Right atrium auricular region (tissue), 2 donors: ENCODE measurements around the gene USP33. TPM values are rescaled to one million over a fixed set of nuclear protein-coding genes. Genes with fewer than 3 reads are reported as not detected.

ENCODE experiments used
- DNase-seq: peaks from one replicate; pipeline ENCODE4 v3.0.0-alpha.2; 2019; ENCODE audit warnings: low spot score
- H3K27ac ChIP-seq, 2 donors: fragments of 200-600 bp; sonication (generic); 1 replicate in 1 of 2; 2 replicates in 1 of 2; pipeline ENCODE4 v1.5.1; 2016 to 2019
- H3K27me3 ChIP-seq, 2 donors: fragments of 200-600 bp; sonication (generic); one replicate each; pipeline versions ENCODE4 v1.5.1 to v1.6.0; 2017 to 2019
- H3K36me3 ChIP-seq: fragments of 200-600 bp; sonication (generic); one replicate; pipeline ENCODE4 v1.5.1; 2016
- H3K4me1 ChIP-seq, 2 donors: fragments of 200-600 bp; sonication (generic); one replicate each; pipeline versions ENCODE4 v1.5.1 to v1.6.0; 2017 to 2019
- H3K4me3 ChIP-seq, 2 donors: fragments of 200-600 bp; sonication (generic); 1 replicate in 1 of 2; 2 replicates in 1 of 2; pipeline ENCODE4 v1.5.1; 2017 to 2019; ENCODE audit warnings: mild to moderate bottlenecking in 1 of 2, moderate library complexity in 1 of 2
- H3K9me3 ChIP-seq, 2 donors: fragments of 200-600 bp; sonication (generic); one replicate each; pipeline ENCODE4 v1.5.1; 2019
- total RNA-seq, 2 donors: library from RNA; depleted of rRNA; stranded (reverse); fragments of >200 nt; gene quantifications; one replicate each; pipeline ENCODE4 v1.1.0, GENCODE V29; 2016
- TF ChIP-seq, protein P1 (sequence below), 2 donors: fragments of 200-600 bp; sonication (generic); IDR thresholded peaks; one replicate each; pipeline ENCODE4 v1.5.1; 2019; ENCODE audit warnings: antibody characterized with exemption in 2 of 2

Gene USP33
- total RNA-seq, 2 donors from 2014 or later, result 29.2 to 39.1 TPM

DNA sequence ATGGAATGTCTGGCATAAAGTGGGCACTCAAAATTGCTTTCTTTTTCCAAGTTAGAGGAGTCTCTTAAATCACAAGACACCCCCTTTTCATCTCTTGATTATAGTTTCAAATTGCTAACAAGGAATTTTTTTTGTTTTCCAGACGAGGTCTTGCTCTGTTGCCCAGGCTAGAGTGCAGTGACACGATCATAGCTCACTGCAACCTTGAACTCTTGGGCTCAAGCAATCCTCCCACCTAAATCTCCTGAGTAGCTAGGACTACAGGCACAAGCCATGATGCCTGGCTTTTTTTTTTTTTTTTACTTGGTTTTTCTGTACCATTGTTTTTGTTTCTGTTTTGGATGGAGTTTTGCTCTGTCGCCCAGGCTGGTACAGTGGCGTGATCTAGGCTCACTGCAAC lies 98.0 kb downstream of the USP33 start:
- no peak for DNase-seq
- Histone ChIP-seq H3K27ac (no peak overlapping the region), H3K36me3 (no peaks in the 10 kb centered on the region), H3K4me3 (no peak overlapping the region), H3K9me3 (no peaks in the 10 kb centered on the region), H3K27me3 (no peaks in the 10 kb centered on the region), H3K4me1 (peaks cover 0 to 13% of the 10 kb centered on the region in 2 donors)
- TF ChIP-seq, protein P1, sequence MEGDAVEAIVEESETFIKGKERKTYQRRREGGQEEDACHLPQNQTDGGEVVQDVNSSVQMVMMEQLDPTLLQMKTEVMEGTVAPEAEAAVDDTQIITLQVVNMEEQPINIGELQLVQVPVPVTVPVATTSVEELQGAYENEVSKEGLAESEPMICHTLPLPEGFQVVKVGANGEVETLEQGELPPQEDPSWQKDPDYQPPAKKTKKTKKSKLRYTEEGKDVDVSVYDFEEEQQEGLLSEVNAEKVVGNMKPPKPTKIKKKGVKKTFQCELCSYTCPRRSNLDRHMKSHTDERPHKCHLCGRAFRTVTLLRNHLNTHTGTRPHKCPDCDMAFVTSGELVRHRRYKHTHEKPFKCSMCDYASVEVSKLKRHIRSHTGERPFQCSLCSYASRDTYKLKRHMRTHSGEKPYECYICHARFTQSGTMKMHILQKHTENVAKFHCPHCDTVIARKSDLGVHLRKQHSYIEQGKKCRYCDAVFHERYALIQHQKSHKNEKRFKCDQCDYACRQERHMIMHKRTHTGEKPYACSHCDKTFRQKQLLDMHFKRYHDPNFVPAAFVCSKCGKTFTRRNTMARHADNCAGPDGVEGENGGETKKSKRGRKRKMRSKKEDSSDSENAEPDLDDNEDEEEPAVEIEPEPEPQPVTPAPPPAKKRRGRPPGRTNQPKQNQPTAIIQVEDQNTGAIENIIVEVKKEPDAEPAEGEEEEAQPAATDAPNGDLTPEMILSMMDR (IDR thresholded peaks at IDR 0.05), result no peak

DNA sequence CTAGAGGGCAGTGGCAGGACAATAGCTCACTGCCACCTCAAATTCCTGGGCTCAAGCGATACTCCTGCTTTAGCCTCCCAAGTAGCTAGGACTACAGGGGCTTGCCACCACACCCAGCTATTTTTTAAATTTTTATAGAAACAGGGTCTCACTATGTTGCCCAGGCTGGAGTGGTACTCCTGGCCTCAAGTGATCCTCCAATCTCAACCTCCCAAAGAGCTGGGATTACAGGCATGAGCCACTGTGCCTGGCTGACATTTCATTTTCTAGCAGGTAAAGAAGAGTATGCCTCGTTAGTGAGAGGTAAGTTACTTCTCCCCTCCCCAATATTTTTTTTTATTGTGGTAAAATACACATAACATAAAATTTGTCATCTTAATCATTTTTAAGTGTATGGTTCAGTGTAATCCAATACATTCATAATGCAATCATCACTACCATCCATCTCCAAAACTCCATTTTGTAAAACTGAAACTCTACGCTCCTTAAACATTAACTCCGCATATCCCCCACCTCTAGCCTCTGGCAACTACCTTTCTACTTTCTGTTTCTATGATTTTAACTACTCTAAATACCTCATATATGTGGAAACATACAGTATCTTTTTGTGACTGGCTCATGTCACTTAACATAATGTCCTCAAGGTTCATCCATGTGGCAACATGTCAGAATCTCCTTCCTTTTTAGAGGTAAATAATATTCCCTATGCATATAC lies 99.6 kb downstream of the USP33 start:
- no peak for DNase-seq
- H3K9me3 ChIP-seq, result no peaks in the 10 kb centered on the region
- H3K4me3 ChIP-seq, result no peak overlapping the region
- H3K27ac ChIP-seq, result no peak overlapping the region
- TF ChIP-seq, protein P1 (IDR thresholded peaks at IDR 0.05), result no peak
- peaks cover 0 to 9% of the 10 kb centered on the region in 2 donors for H3K4me1 ChIP-seq
- H3K27me3 ChIP-seq, result no peaks in the 10 kb centered on the region
- H3K36me3 ChIP-seq, result no peaks in the 10 kb centered on the region

DNA sequence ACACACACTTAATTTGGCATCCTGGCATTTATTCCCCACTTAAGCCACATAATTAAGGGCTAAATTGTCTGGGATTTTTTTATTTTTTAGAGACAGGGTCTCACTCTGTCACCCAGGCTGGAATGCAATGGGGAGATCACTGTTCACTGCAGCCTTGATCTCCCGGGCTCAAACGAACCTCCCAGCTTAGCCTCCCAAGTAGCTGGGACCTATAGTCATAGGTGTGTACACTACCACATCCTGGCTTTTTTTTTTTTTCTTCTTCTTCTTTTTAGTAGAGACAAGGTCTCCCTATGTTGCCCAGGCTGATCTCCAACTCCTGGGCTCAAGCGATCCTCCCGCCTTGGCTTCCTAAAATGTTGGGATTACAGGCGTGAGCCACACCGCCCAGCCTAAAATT lies 101.4 kb downstream of the USP33 start:
- peaks cover 0 to 3% of the 10 kb centered on the region in 2 donors for H3K4me1 ChIP-seq
- TF ChIP-seq, protein P1 (IDR thresholded peaks at IDR 0.05), result no peak
- no peak overlapping the region for H3K27ac ChIP-seq
- no peak for DNase-seq
- H3K9me3 ChIP-seq, result no peaks in the 10 kb centered on the region
- no peaks in the 10 kb centered on the region for H3K36me3 ChIP-seq
- no peaks in the 10 kb centered on the region for H3K27me3 ChIP-seq
- H3K4me3 ChIP-seq, result no peak overlapping the region

DNA sequence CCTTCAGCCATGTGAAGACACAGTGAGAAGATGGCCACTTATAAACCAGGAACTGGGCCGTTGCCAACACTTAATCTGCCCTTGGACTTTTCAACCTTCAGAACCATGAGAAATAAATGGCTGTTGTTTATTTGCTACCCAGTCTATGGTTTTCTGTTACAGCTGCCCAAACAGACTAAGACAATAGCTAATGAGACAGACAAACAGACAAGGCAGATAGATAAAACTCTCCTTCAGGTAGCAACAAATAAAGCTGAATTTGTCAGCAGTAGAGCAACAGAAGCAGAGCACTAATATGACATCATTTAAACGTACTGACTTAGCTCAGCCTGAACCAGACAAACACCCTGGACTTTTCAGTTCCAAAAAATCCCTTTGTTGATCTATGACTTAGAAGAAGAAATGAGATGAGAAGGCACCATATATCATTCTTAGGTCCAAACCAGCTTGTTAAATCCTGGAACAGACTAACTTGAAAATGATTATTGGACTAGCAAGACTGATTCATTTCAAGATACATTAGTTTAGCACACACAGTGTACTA lies 104.1 kb downstream of the USP33 start:
- no peak overlapping the region for H3K4me3 ChIP-seq
- TF ChIP-seq, protein P1 (IDR thresholded peaks at IDR 0.05), result no peak
- H3K36me3 ChIP-seq, result peaks cover 4% of the 10 kb centered on the region
- peaks cover 0 to 9% of the 10 kb centered on the region in 2 donors for H3K4me1 ChIP-seq
- H3K9me3 ChIP-seq, result peaks cover 0 to 8% of the 10 kb centered on the region in 2 donors
- H3K27me3 ChIP-seq, result no peaks in the 10 kb centered on the region
- DNase-seq, result no peak
- no peak overlapping the region for H3K27ac ChIP-seq

DNA sequence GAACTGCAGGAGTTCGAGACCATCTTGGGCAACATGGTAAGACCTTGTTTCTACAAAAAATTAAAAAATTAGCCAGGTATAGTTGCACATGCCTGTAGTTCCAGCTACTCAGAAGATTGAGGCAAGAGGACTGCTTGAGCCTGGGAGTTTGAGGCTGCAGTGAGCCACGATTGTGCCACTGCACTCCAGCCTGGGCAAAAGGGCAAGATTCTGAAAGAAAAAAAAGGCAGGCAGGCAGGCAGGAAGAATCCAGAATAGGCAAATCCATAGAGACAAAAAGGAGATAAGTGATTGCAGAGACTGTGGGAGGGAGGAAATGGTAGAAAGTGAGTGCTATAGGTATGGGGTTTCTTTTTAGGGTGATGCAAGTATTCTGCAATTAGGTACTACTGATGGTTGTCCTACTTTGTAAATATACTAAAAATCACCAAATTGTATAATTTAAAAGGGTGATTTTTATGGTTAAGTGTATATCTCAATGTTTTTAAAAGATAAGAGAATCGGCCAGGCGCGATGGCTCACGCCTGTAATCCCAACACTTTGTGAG lies 106.6 kb downstream of the USP33 start:
- no peak overlapping the region for H3K27ac ChIP-seq
- TF ChIP-seq, protein P1 (IDR thresholded peaks at IDR 0.05), result no peak

More for the DNA sequence above, 106.6 kb downstream of the USP33 start:
- Histone ChIP-seq H3K9me3 (peaks cover 3 to 31% of the 10 kb centered on the region in 2 donors), H3K36me3 (peaks cover 4% of the 10 kb centered on the region), H3K4me1 (peaks cover 0 to 9% of the 10 kb centered on the region in 2 donors), H3K4me3 (no peak overlapping the region), H3K27me3 (no peaks in the 10 kb centered on the region)
- DNase-seq, result no peak
